Islet precursor cell (in vitro differentiated cells): Measurements from ENCODE around the gene NOX5.

ENCODE experiments used
- DNase-seq: peaks from one replicate; pipeline ENCODE4 v3.0.0-alpha.2; 2018

Gene NOX5

DNA sequence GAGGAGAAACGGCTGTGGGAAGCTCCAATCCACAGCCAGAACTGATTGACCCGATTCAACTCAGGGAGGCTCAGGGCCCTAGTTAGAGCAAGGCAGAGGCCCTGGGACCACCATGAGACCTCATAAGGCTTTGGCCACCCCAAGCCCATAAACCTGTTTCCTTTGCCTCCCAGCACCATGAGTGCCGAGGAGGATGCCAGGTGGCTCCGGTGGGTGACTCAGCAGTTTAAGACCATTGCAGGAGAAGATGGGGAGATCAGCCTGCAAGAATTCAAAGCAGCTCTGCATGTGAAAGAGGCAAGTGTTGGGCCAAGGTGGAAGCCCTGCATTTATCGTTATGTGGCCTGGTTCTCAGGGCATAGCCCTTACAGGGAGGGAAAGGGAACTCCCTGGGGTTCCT lies 11.9 kb downstream of the NOX5 start:
- DNase-seq = no peak

DNA sequence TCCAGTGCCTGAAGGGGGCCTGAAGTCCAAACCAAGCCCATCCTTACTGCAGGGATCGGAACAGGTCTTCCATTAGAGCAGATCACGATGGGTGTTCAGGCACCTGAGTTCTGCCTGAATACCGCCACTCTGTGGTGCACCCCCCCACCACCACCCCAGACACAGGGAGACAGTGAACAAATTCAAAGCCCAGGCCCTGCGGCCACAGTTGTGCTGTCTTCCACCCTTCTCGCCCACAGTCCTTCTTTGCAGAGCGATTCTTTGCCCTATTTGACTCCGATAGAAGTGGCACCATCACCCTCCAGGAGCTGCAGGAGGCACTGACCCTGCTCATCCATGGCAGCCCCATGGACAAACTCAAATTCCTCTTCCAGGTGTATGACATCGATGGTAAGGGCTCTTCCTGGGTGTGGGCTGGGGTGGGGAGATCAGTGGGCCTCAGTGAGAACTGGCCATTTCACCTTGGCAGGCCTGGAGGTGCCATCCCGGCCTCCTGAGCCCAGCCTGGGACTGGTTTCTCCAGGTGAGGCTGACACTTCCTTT lies 13.6 kb downstream of the NOX5 start:
- DNase-seq = no peak

DNA sequence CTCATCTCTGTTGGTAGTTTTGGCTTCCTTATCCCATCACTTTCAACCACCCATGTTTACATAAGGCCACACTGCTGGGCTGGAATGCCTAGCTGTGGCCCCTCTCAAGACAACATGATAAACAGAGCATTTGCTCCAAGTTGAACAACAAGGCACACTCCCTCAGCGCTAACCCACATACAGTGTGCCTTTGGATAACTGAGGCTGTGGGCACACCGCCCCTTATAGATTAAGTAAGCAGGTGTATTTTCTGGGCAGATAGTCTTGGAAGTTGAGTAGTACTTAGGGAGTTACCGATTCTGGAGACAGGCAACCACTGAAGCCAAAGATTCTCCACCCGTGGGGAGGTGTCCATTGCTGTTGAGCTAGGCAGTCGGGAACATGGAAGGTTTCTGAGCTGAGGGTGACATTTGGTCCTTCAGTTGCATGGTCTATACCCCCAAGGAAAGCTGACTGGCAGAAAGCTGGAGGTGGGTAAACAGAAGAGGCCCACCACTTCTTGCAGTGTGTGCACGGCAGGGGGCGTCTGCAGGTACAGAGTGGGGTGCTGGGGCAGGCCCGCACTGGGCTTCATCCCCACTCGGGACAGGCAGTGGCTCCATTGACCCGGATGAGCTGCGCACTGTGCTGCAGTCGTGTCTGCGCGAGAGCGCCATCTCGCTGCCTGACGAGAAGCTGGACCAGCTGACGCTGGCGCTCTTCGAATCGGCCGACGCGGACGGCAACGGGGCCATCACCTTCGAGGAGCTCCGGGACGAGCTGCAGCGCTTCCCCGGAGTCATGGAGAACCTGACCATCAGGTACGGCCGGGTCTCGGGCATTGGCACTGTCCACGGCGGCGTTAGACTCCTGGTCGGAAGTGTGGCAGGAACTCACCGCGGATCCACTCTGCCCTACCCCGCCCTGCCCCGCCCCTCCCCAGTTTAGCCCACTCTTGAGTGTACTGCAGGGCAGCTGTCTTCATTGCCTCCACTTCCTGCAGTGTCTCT lies 16.8 kb downstream of the NOX5 start:
- DNase-seq = peak; percentile 89

DNA sequence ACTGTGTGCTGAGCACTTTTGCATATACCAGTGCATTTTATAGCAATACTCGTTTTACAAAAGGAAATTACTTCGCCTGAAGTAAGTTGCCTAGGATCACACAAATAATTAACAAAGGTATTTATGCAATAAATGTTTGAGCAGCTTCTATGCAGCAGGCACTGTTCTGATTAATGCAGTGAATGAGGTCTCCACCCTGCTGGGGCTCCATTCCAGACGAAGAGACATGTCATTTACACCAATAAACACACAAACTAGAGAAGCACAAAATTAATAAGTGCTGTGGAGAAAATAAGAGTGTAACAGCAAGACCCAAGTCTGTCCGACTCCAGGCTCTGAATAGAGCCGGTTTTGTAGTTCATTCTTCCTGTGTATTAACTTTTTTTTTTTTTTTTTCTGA lies 17.5 kb downstream of the NOX5 start:
- DNase-seq = no peak

DNA sequence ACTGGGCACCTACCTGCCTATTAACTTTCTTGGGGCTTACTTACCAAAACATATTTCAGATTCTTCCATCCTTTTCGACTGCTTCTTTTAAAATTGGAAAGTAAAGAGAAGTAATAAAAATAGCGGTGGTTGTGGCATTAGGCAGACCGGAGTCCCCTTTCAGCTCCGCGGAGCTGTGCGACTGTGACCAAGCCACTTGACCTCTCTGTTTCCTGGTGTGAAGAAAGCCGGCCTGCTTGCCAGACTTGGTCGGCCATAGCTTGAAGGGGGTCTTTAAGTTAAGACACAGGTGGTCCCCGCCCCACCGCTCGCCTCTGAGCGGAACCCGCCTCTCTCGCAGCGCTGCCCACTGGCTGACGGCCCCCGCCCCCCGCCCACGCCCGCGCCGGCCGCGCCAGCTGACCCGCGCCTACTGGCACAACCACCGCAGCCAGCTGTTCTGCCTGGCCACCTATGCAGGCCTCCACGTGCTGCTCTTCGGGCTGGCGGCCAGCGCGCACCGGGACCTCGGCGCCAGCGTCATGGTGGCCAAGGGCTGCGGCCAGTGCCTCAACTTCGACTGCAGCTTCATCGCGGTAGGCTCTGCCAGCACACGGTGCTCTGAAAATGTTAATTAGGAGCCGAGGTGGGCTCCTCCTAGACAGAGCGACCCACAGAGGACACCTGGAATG lies 18.3 kb downstream of the NOX5 start:
- peak; percentile 28 for DNase-seq

DNA sequence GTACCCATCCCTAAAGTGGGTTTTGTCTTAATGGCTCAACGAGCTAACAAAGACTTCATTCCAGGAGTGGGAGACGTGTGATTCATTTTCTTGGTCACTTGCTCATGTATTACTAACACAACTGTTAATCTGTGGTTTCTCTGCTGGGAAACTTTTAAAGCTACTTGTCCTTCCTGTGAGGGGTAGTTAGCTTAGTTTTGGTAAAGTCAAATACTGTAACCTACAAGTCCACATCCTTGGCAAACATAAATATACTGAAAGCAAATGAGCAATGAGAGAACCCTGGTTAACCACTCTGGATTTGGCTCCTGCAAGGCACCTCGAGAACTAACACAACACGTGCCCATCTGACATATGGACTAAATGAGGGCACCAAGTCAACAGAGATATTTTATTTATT lies 19.9 kb downstream of the NOX5 start:
- DNase-seq = no peak

DNA sequence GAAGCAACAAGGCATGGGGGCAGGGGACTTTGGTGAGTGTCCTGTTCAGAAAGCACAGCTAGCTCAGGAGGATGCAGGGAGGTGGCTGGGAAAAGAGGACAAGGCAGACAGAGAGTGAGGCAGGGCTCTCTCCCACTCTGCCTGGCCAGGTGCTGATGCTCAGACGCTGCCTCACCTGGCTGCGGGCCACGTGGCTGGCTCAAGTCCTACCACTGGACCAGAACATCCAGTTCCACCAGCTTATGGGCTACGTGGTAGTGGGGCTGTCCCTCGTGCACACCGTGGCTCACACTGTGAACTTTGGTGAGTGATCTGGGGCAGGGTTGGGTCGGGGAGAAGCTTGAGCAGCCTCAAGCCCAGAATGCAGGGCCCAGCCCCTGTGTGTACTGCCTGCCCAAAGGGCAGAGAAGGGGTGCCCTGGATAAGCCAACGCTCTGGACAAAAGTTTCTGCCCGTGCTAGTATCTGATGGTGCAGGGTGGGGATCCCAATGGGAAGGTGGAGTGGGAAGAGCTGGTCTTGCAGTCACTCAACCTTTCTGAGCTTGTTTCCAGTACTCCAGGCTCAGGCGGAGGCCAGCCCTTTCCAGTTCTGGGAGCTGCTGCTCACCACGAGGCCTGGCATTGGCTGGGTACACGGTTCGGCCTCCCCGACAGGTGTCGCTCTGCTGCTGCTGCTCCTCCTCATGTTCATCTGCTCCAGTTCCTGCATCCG lies 20.9 kb downstream of the NOX5 start:
- peak; percentile 85 for DNase-seq

DNA sequence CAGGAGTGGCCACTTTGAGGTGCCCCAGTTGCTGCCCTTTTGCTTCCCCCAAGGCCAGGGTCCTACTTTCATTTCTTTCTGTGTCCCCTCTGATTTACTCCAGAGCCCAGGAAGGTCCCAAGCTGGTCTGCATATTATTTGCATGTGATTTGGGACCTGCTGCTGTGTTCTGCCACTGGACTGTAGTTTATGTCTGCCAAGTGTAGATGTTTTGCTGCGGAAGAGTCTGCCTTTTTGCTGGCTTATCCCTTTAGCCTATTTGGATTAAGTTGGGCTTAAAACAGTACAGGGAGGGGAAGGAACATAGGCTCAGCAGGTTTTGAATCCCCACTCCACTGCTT lies 21.4 kb downstream of the NOX5 start:
- DNase-seq = no peak

DNA sequence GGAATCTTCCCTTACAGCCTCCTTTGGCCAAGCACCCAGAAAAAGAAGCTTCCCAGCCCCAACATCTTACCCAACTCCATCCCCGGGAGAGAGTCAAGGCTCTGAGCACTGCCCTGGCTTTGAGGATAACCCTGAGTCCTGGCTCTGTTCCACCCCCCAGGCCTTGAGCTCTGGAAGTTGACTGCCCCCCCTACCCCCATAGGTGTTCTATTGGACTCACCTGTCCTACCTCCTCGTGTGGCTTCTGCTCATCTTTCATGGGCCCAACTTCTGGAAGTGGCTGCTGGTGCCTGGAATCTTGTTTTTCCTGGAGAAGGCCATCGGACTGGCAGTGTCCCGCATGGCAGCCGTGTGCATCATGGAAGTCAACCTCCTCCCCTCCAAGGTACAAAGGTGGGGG lies 22.3 kb downstream of the NOX5 start:
- DNase-seq = no peak

DNA sequence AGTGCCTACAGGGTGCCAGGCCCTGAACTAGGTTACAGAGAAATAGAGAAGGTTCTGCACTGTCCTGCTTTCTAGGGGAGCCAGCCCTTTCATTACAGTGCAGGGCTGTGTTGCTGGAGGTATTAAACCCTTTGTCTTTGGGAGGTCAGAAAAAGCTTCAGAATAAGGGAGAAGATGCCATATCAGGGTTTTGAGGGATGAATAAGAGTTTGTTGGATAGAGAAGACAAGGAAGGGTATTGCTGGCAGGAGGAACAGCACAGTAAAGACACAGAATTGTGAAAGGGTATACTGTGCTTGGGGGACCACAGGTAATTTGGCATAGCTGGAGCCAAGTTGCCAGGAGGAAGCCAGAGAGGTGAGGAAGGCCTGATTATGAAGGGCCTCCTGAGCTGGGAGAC lies 23.0 kb downstream of the NOX5 start:
- DNase-seq = peak; percentile 25

DNA sequence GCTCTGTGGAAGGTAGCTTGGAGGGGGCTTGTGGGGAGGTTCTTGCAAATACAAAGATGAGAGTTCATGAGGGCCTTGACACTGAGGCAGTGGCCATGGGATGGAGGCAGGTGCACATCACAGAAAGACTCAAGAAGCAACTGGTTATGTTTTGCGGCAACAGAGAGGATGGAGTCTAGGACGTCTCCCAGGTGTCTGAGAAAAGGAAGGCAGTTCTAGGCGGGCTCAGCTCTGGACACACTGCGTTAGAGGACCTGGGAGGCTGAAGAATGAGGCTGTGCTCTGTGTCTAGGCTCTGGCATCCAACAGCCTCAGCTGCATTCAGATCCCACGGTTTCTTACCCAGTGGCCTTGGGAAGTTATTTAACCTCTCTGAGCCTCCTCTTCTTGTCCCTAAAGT lies 23.5 kb downstream of the NOX5 start:
- peak; percentile 22 for DNase-seq

DNA sequence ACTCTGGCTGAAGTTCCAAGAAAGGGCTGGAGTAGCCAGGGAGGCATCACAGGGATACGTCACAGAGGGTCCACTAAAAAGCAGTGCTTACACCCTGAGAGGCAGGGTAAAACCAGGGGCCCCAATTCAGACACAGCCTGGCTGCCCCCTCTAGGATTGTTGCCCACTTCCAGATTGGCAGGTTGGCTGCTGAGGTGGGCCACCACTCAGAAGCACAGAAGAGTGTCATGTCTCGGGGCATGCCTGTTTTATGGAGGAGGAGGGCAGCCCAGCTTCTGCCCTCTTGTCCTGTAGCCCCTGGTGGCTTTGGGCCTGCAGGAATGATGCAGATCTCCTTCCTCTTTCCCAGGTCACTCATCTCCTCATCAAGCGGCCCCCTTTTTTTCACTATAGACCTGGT lies 24.0 kb downstream of the NOX5 start:
- no peak for DNase-seq

DNA sequence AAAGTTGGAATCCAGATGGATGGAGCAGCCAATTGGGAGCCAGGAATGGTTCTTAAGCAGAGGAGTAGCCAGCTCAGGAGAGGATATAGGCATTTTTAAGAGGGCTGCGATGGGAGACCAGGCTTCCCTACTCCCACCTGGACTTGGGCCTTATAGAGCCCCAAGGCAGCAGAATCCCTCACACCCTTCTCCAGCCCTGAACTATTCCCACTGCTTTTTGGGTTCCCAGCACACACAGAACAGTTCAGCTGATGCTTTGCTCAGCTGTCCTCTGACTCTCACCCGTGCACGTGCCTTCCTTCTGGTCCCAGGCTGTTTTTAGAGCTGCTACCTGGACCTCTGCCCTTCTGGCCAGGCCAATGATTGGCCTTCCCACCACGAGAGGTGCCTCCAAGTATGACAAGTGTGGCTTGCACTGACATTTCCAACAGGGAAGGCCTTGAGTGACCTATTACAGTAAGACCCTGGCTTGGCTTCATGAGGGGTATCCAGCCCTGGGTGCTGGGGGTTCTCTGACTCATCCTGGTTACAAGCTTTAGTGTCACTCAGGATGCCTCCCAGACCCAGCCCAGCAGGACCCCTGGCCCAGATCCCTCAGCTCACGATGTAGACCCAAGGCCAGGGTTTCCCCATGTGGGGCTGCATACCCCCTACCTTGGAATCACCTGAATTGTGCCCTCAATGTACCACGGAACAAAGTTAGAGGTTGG lies 25.2 kb downstream of the NOX5 start:
- DNase-seq = peak; percentile 33

DNA sequence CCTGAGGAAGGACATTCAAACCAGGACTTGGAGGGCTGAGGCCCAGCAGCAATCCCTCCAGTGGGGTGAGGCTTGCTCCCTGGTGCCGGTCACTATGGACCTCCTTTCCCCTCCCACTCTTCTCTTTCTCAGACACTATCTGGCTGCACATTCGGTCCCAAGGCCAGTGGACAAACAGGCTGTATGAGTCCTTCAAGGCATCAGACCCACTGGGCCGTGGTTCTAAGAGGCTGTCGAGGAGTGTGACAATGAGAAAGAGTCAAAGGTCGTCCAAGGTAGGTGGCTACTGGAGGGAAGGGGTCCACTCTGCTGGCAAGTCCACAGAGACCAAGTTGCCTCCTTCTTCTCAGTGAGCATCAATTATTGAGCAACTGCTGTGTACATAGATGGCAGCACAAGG lies 28.0 kb downstream of the NOX5 start:
- DNase-seq = peak; percentile 31

DNA sequence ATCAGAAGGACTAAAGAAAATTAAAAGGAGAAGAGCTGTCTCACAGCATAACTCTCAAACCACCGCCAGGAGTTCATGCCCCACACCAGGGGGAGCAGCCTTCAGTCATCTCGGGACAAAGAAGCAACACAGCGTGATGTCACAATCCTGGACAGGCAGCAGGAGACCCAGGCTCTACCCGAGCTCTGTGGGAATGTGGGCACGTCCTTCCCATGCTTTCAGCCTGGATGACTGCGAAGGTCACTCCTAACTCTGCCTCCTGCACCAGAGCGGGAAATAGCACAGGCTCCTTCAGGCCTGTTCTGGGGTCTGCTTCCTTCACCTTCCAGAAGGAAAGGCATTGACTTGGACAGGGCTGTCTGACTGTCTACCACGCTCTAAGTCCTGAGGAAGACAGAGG lies 31.3 kb downstream of the NOX5 start:
- DNase-seq = peak; percentile 76

DNA sequence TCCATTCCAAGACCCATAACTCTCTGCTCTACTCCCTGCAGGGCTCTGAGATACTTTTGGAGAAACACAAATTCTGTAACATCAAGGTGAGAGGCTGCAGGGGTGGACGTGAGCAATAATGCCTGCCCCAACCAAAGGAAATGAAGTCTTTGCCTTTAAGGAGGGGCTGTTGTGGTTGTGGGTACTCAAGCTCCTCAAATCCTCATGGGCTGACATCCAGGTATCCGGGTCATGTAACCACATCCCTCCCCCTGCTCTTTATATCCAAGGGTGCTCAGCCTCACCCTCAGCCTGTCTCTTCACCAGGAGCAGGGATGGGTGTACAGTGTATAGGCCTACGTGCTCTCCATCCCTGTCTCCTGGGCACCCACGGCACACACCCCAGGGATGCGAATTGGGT lies 32.3 kb downstream of the NOX5 start:
- DNase-seq = peak; percentile 17

DNA sequence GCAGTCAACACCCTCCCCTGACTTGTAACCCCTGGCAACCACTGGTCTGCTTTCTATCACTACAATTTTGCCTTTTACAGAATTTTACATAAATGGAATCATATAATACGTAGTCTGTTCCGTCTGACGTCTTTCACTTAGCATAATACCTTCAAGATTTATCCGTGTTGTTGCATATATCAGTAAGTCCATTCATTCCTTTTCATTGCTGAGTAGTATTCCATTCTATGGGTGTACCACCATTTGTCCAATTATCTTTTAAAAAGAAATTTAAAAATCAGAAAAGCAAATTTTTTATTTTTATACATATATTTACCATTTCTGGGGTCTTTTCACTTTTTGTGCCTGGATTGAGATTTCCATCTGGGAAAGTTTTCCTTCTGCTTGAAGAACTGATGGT lies 35.5 kb downstream of the NOX5 start:
- DNase-seq = no peak

DNA sequence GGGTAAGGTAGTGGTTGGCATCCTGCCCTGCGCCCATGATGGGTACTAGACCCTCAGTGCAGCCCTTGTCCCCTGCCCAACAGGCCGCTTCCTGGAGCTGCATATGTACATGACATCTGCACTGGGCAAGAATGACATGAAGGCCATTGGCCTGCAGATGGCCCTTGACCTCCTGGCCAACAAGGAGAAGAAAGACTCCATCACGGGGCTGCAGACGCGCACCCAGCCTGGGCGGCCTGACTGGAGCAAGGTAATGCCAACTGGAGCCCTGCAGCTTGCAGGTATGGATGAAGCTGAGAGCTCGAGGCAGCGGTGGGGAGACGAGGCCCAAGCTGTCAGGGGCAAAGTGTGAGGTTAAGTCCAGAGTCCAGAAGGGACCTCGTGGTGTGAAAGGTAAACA lies 40.8 kb downstream of the NOX5 start:
- peak; percentile 29 for DNase-seq

DNA sequence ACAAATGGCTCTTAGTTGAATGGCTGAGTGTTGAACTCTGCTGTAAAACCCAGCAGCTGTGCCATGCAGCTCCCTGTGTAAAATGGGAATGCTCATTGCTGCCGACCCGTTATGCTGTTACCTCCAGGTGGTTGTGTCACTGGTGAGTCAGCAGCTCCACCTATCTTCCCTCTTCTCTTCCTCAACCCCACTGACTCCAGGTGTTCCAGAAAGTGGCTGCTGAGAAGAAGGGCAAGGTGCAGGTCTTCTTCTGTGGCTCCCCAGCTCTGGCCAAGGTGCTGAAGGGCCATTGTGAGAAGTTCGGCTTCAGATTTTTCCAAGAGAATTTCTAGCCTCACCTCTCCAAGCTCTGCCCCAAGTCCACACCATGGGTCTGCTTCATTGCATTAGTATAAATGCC lies 41.9 kb downstream of the NOX5 start:
- peak; percentile 63 for DNase-seq

DNA sequence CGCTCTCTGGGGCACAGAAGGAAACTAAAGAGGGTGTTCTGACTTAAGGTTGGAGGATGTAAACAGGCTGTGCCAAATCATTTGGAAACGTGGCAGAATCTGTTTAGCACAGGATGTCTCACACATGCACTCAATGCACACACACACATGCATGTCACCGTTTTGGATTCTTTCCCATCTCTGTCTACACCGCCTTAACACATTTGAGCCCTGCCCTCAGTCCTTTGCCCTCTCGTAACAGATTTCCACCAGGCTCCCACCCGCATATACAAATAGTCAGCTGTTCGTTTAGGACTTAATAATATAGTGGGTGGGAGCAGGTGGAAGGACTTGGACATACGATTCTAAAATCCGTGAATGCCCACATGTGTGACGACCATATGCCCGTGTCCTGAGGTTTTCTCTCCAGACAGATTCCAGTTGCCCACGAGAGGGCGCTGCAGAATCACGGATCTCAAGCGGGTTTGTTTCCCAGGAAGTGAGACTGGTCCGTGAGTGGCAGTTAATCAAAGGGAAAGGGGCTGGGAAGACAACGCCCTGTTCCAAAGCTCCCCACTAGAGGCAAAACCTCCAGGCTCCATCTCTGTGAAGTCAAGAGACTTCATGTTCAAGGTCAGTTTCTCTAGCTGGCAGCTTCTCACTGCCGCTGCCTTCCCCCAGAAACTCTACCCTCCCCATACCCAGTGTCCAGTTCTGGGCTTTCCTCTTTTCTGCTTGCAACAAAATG lies 44.5 kb downstream of the NOX5 start:
- peak; percentile 93 for DNase-seq

DNA sequence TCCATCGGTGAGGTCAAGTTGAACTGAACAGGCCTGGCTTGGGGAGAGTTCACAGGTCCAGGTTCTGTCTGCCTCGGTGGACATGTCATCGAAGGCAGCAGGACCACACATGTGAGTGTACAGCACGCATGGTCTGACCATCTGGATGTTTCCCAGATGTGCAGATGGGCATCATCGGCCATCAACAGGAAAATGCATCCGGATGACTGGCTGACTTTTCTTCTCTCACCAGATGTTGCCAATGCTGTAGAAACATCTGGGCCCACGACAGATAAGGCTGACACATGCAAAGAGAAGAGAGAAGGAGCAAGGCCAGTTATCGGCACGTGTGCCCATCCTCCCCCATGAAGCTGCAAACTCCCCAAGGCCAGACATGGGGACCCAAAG lies 45.1 kb downstream of the NOX5 start:
- DNase-seq = no peak

DNA sequence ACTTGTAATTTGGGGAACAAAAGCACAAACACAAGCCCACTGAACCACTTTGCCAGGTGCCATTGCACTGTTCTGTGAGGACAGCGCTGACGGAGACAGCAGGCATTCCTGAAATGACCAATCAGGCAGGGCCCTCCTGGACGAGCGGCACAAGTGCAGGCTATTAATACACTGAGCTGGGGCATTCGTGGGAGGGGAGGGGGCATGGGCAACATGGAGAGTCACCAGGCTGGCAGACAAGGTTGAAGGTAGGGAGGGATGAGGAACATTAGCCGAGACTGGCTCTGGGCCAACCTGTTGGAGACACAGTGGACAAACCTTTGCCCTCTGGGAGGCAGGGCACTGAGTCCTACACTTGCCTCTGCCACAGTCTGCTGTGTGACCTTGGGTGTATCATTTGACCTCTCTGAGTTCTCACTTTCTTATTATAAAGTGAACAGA lies 45.6 kb downstream of the NOX5 start:
- peak; percentile 37 for DNase-seq
